NT2/D1 (cell line): ENCODE measurements around the gene CST9L.

Experiments used
- SUZ12 ChIP-seq: IDR thresholded peaks from 2 replicates; pipeline ENCODE4 v1.6.1; 2011; ENCODE audit not compliant: insufficient read length, insufficient read depth; ENCODE audit errors: extremely low read depth
- ZNF274 ChIP-seq: IDR thresholded peaks from 2 replicates; pipeline ENCODE4 v1.6.1; 2011; ENCODE audit warnings: mild to moderate bottlenecking, low read depth, low read length

GRCh38 chr20:23582293-23582692, 14.0 kb upstream of the CST9L start:
- TF ChIP-seq ZNF274: no peak
- no peak for TF ChIP-seq SUZ12
